Tibial artery (tissue), 4 donors: Measurements from ENCODE around the gene COLGALT1.

Experiments
- DNase-seq, 2 donors: peaks; one replicate each; pipeline ENCODE4 v3.0.0-alpha.2; 2019
- H3K27ac ChIP-seq, 2 donors: fragments of 200-600 bp; sonication (generic) in 1 of 2; 1 replicate in 1 of 2; 2 replicates in 1 of 2; pipeline ENCODE4 v1.5.1; 2018 to 2019; ENCODE audit warnings: mild to moderate bottlenecking in 1 of 2
- H3K27me3 ChIP-seq, 2 donors: fragments of 200-600 bp; sonication (generic) in 1 of 2; one replicate each; pipeline versions ENCODE4 v1.5.1 to v1.6.0; 2016 to 2019
- H3K36me3 ChIP-seq, 3 donors: fragments of 200-600 bp; sonication (generic) in 2 of 3; one replicate each; pipeline ENCODE4 v1.5.1; 2016 to 2019; ENCODE audit warnings: mild to moderate bottlenecking in 2 of 3
- H3K4me1 ChIP-seq, 4 donors: fragments of 200-600 bp; sonication (generic) in 2 of 4; 1 replicate in 3 of 4; 2 replicates in 1 of 4; pipeline ENCODE4 v1.5.1; 2016 to 2019
- H3K4me3 ChIP-seq, 2 donors: fragments of 200-600 bp; sonication (generic) in 1 of 2; 1 replicate in 1 of 2; 2 replicates in 1 of 2; pipeline ENCODE4 v1.5.1; 2018 to 2019; ENCODE audit warnings: mild to moderate bottlenecking in 2 of 2
- H3K9me3 ChIP-seq, 3 donors: fragments of 200-600 bp; sonication (generic) in 1 of 3; one replicate each; pipeline ENCODE4 v1.5.1; 2016 to 2019
- CTCF ChIP-seq, 2 experiments: fragments of 200-600 bp in 1 of 2; fragments of 450-650 bp in 1 of 2; IDR thresholded peaks; one replicate each; pipeline ENCODE4 v1.5.1; 2017 to 2019; ENCODE audit warnings: antibody characterized with exemption in 2 of 2, mild to moderate bottlenecking in 1 of 2, moderate library complexity in 1 of 2
- intact Hi-C: fragments of 100-400 bp; cut with DNase I; formaldehyde crosslinking; loops from one replicate; pipeline ENCODE4 v1.15.0; 2023; ENCODE audit warnings: low total_unique reads

Gene COLGALT1

DNA sequence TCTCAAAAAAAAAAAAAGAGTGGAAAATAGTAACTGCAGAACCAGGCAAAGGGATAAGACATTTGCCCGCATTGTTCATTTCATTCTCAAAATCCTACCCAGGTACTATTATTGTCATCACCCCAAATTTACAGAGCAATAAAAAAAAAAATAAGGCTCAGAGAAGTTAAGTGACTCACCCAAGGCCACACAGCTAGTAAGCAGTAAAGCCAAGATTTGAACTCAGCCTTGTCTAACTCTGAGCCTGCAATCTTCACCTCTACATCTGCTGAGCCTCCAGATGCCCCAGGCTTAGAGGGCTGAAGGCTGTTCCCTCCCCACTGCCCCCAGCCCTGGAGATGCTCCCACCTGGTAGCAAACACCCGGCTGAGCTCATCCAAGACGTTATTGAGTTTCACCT lies 71.7 kb downstream of the COLGALT1 start:
- no peaks in the 10 kb centered on the region for H3K4me1 ChIP-seq
- H3K9me3 ChIP-seq: peaks cover 0 to under 1% (median under 1%) of the 10 kb centered on the region in 3 donors
- no peaks in the 10 kb centered on the region for H3K36me3 ChIP-seq
- DNase-seq: no peak
- no peak overlapping the region for H3K27ac ChIP-seq
- no peak for TF ChIP-seq CTCF (IDR thresholded peaks at IDR 0.05)
- H3K4me3 ChIP-seq: no peak overlapping the region
- no peaks in the 10 kb centered on the region for H3K27me3 ChIP-seq
- intact Hi-C loops: no loop called here

GRCh38 chr19:17627921-17628320 lies 72.5 kb downstream of the COLGALT1 start:
- no peak for TF ChIP-seq CTCF (IDR thresholded peaks at IDR 0.05)
- intact Hi-C loops: no loop called here
- DNase-seq: no peak
- no peaks in the 10 kb centered on the region for H3K36me3 ChIP-seq
- H3K27me3 ChIP-seq: no peaks in the 10 kb centered on the region
- H3K9me3 ChIP-seq: no peaks in the 10 kb centered on the region
- no peak overlapping the region for H3K27ac ChIP-seq
- no peak overlapping the region for H3K4me3 ChIP-seq
- H3K4me1 ChIP-seq: no peaks in the 10 kb centered on the region

GRCh38 chr19:17629760-17630159 lies 74.3 kb downstream of the COLGALT1 start:
- no peak for DNase-seq
- no peaks in the 10 kb centered on the region for H3K4me1 ChIP-seq
- no peak for TF ChIP-seq CTCF (IDR thresholded peaks at IDR 0.05)
- intact Hi-C loops: no loop called here
- no peaks in the 10 kb centered on the region for H3K36me3 ChIP-seq
- no peak overlapping the region for H3K27ac ChIP-seq
- H3K27me3 ChIP-seq: no peaks in the 10 kb centered on the region
- no peak overlapping the region for H3K4me3 ChIP-seq
- no peaks in the 10 kb centered on the region for H3K9me3 ChIP-seq

DNA sequence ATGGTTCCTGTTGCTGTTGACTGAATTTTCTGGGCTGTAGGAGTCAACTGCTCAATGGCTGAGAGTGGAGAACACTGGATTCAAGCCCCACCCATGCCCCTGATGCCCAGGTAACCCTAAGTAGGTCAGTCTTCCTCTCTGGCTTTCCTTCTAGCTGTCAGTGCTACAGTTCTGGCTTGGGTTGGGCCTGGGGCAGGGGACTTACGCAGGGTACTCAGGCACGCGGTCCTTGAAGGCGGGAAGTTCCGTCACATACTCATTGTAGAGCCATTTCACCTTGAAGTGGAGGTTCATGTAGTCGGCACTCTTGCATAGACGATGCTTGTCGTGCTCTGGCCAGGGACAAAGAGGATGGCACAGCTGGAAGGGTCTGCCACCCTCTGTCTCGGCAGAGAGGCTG lies 77.1 kb downstream of the COLGALT1 start:
- no peak for DNase-seq
- no peak for TF ChIP-seq CTCF (IDR thresholded peaks at IDR 0.05)
- Histone ChIP-seq H3K4me3 (no peak overlapping the region), H3K27me3 (no peaks in the 10 kb centered on the region), H3K9me3 (no peaks in the 10 kb centered on the region), H3K36me3 (no peaks in the 10 kb centered on the region), H3K27ac (no peak overlapping the region), H3K4me1 (no peaks in the 10 kb centered on the region)
- intact Hi-C loops: no loop called here
